K562 (cell line): Measurements from ENCODE around the gene MATN1. TPM values are rescaled to one million over a fixed set of nuclear protein-coding genes. Genes with fewer than 3 reads are reported as not detected.

Source experiments
- ADNP ChIP-seq: fragments of 200-800 bp; sonication (Bioruptor generic); IDR thresholded peaks from 2 replicates; pipeline ENCODE4 v1.6.1; 2016; ENCODE audit warnings: missing genetic modification characterization, missing compliant biosample characterization
- ETV5 ChIP-seq: sonication (generic); formaldehyde crosslinking; IDR thresholded peaks from 2 replicates; pipeline ENCODE4 v1.4.0; 2020; ENCODE audit warnings: low read depth, mild to moderate bottlenecking, missing genetic modification reagents
- FOXJ3 ChIP-seq: sonication (generic); formaldehyde crosslinking; IDR thresholded peaks from 2 replicates; pipeline ENCODE4 v1.4.0; 2020; ENCODE audit warnings: mild to moderate bottlenecking, missing genetic modification reagents
- HDAC1 ChIP-seq, 2 experiments: fragments of 450-650 bp; IDR thresholded peaks; 2 replicates each; pipeline ENCODE4 v1.6.1; 2016 to 2017; ENCODE audit warnings: inconsistent platforms in 1 of 2, mild to moderate bottlenecking in 1 of 2, moderate library complexity in 1 of 2
- HINFP ChIP-seq: fragments of 450-650 bp; conservative IDR thresholded peaks from 2 replicates; pipeline ENCODE4 v1.6.1; 2016; ENCODE audit warnings: missing genetic modification characterization, low read depth, mild to moderate bottlenecking, control low read depth, missing compliant biosample characterization
- KDM5B ChIP-seq: fragments of 200-600 bp; sonication (generic); IDR thresholded peaks from 2 replicates; pipeline ENCODE4 v1.6.1; 2012; ENCODE audit warnings: low read depth, mild to moderate bottlenecking, moderate library complexity, low read length, control low read depth, inconsistent platforms; ENCODE audit not compliant: insufficient replicate concordance
- PHB2 ChIP-seq: fragments of 450-650 bp; IDR thresholded peaks from 2 replicates; pipeline ENCODE4 v1.6.1; 2017; ENCODE audit warnings: low read depth
- PHF8 ChIP-seq: fragments of 200-600 bp; sonication (generic); IDR thresholded peaks from 2 replicates; pipeline ENCODE4 v1.6.1; 2012; ENCODE audit warnings: mixed run types, mild to moderate bottlenecking, inconsistent platforms, low read length, moderate library complexity, borderline replicate concordance
- SMARCA4 ChIP-seq: fragments of 450-650 bp; IDR thresholded peaks from 2 replicates; pipeline ENCODE4 v1.6.1; 2016
- TAF7 ChIP-seq: fragments of 450-650 bp; IDR thresholded peaks from 2 replicates; pipeline ENCODE4 v1.6.1; 2016; ENCODE audit warnings: missing genetic modification characterization, missing compliant biosample characterization
- TEAD1 ChIP-seq, 2 experiments: fragments of 450-650 bp in 1 of 2; sonication (generic) in 1 of 2; formaldehyde crosslinking; IDR thresholded peaks; 2 replicates each; pipeline versions ENCODE4 v1.4.0 to v1.8.0; 2020 to 2022; ENCODE audit warnings: mild to moderate bottlenecking in 2 of 2, missing genetic modification reagents in 1 of 2
- TEAD4 ChIP-seq, 2 experiments: sonication (generic) in 1 of 2; formaldehyde crosslinking in 1 of 2; IDR thresholded peaks; 2 replicates each; pipeline versions ENCODE4 v1.6.1 to v1.8.0; 2012 to 2022; ENCODE audit warnings: borderline replicate concordance in 1 of 2, inconsistent platforms in 1 of 2, low read length in 1 of 2, mild to moderate bottlenecking in 1 of 2, missing genetic modification reagents in 1 of 2
- ZC3H4 ChIP-seq: sonication (generic); formaldehyde crosslinking; IDR thresholded peaks from 2 replicates; pipeline ENCODE4 v1.9.0; 2021; ENCODE audit warnings: missing genetic modification reagents, borderline replicate concordance
- ZC3H8 ChIP-seq: fragments of 450-650 bp; IDR thresholded peaks from 2 replicates; pipeline ENCODE4 v1.6.1; 2017
- ZNF592 ChIP-seq: fragments of 450-650 bp; IDR thresholded peaks from 2 replicates; pipeline ENCODE4 v1.6.1; 2017; ENCODE audit warnings: antibody characterized with exemption, mild to moderate bottlenecking
- polyA plus RNA-seq, 8 experiments: library from polyadenylated mRNA; depleted of rRNA in 4 of 8; stranded (reverse) in 5 of 8; unstranded in 3 of 8; fragments of >200 nt; fragmentation: Nextera tagmentation in 2 of 8; fragmentation: Illumina TruSeq in 1 of 8; extraction: Ambion mirVana in 2 of 8; extraction: Trizol in 1 of 8; gene quantifications; 2 replicates each; pipeline versions ENCODE4 v1.2.1 to v1.2.3, GENCODE V29; 2011 to 2014; ENCODE audit warnings: inconsistent platforms in 1 of 8, missing spikeins in 1 of 8
- total RNA-seq, 7 experiments: library from RNA; depleted of rRNA in 6 of 7; stranded (reverse); fragments of >200 nt in 6 of 7; fragmentation: Illumina TruSeq in 2 of 7; extraction: Trizol in 2 of 7; gene quantifications; 2 replicates each; pipeline versions ENCODE4 v1.2.1 to v1.2.3, GENCODE V29; 2011 to 2021; ENCODE audit warnings: low replicate concordance in 1 of 7

MATN1 gene
- total and polyA plus RNA-seq, 9 of the 15 experiments (the other 6 are each of a cell fraction or from before 2014, with no cell fraction given): 0.10 to 2.3 (median 1.2) TPM

- TF ChIP-seq HINFP (no peak), ZNF592 (peak; percentile 55; the same call in 1 of the 2 replicates), PHF8 (no peak), TEAD4 (IDR thresholded peaks at IDR 0.05; ENCODE audit: low read length) (peak; percentile 58; the same call in 1 of the 2 replicates), TEAD4 (CRISPR knock-in tag; IDR thresholded peaks at IDR 0.05; ENCODE audit: borderline replicate concordance) (no peak), TAF7 (no peak), SMARCA4 (peak; percentile 81), ZC3H4 (no peak), TEAD1 (CRISPR knock-in tag; IDR thresholded peaks at IDR 0.05) (0 out of 4 replicates have a peak, but pooled peaks of 1 of the 2 experiments have one; percentile 23), PHB2 (no peak), ZC3H8 (no peak), KDM5B (no peak), HDAC1 (IDR thresholded peaks at IDR 0.05) (peak in 1 of 2 experiments; percentile 60; a peak in 1 of 4 replicates), FOXJ3 (CRISPR knock-in tag) (no peak), ADNP (tag) (no peak), ETV5 (CRISPR knock-in tag) (0 out of 2 replicates have a peak, but pooled peaks have one; percentile 65)
These were observed 18.0 kb upstream of the MATN1 start (continued) for GRCh38 chr1:30741239-30741894.
